NCI-H345 treated with DMSO at 0.1 percent for 48 hours (cell line): Measurements from ENCODE around the gene RFNG.
"Not testable (repeated sequence)": the region's sequence is repeated elsewhere in the genome, so short reads cannot be mapped to it uniquely, and the experiment has no call there.

Experiments used
- DNase-seq: peaks from one replicate; lab custom pipeline; 2025; ENCODE audit not compliant: unreplicated experiment; lab: John Stamatoyannopoulos, UW

The RFNG gene

DNA sequence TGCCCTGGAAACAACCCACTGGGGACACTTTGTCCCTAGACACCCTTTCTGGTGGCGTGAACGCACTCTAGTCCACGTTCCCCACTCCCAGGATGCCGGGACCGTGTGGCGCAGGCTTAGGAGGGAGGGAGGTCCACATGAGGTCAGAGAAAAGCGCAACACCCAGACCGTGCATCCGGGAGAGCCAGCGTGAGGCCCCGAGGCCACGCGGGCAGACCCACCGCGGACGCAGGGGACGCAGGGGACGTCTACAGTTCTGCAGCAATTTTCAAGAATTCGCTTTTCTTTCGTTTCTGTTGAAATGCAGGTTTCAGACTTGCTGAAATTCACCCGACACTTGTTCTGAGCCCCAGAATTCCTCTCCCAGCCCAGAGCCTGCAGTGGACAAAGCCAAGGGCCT lies 4.7 kb downstream of the RFNG start:
- DNase-seq = no peak

DNA sequence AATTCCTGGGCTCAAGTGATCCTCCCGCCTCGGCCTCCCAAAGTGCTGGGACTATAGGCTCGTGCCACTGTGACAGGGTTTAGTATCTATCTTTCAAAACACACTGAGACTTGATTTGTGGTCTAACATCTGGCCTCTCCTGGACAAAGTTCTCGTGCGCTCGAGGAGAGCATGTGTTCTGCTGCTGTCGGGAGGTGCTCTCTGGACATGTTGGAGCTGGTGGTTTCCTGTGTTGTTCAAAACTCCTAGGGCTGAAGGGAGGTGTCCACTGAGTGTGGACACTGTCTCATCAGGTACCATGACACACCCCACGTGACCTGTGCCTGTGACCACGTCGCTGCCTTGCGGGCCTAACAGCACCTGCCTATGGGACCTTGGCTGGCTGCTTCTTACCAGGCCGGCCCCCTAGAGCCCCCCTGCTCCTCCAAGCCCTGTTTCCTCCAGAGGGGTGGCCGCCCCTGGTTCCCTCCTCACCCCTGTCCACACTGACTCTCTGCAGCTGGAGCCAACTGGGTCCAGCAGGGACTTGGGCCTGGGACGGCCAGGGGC lies 5.6 kb downstream of the RFNG start:
- no peak for DNase-seq

DNA sequence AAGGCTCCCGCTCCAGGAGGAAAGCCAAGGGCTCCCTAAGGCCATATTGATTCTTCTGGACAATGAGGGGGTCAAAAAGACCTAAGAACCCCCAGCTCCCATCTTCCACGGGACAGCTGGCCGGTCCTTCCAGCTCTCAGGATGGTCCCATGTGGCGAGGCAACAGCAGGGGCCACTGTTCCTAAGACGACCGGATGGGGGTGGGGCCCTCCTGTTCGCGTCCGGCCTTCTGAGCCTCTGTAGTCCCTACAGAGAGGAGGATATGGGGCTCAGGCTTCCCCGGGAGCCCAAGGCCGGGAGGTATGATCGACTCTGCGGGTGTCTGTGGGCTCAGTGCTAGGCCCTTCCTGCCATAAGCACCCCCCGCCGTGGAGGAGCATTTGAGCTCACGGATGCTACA lies 8.1 kb downstream of the RFNG start:
- no peak for DNase-seq

GRCh38 chr17:82042649-82043048 lies 9.0 kb downstream of the RFNG start:
- no peak for DNase-seq

DNA sequence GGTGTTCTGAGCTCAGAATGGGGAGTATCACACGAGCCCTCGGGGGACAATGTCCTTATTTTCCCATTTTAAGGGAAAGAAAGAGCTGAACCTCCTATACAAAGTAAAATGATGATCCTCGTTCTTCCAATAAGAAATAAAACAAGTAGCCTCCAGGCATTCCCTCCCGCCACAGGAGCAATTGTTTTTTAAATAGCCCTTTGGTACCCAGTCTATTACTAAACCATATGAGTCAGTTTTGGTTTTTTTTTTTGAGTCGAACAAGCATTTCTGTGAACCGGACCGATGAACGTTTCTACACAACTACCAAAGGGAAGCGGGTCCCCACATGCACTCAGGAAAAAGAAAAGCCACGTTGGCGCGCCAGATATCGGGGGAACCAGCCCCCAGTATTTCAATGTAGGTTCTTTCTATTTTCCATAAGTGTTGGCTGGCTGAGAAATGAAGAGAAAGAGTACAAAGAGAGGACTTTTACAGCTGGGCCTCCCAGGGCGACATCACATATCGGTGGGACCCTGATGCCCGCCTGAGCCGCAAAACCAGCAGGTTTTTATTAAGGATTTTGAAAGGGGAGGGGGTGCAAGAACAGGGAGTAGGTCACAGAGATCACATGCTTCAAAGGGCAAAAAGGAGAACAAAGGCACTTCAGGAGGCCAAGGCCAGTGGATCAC lies 10.3 kb downstream of the RFNG start:
- no peak for DNase-seq

DNA sequence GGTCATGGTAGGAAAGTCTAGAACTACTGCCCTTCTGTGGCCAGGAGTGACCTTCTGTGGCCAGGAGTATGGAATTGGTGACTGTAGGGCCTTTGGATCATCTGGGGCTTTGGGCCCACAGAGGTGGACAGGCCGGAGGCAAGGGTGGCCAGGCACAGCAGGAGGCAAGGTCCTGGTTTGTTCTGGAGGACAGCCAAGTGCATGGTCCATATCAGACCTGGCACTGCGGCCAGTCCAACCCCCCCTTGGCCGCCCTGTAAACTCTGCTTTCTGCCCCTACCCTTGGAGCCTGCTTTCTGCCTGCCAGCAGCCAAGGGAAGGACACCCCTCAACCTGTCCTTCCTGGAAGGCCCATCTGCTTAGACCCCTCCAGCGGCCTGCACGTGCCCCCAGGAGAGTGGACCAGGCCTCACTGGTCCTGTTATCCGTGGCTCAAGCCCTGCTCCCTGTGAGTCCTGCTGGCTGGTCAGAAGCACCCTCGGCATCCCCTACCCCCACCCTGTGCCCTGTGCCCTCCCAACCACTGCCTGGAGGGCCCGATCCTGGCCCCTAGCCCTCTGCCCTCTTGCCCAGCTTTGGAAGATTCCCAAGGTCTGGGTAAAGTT lies 11.8 kb downstream of the RFNG start:
- DNase-seq = no peak

- DNase-seq = not testable (repeated sequence)
Measured at GRCh38 chr17:82038796-82039409, 12.7 kb downstream of the RFNG start.

DNA sequence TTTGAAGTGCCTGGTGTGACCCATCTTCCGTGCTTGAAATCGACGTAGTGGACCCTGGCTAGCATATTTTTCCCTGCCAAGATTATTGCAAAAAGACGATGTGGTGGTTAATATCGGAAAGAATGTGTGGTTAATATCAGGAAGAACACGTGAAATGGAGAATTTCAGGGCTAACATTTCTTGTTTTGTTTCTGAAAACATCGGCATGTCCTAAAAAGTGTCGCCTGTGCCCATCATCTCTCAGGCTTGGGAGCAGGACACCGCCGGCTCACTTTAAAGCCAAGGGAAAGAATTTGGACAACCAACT lies 13.8 kb downstream of the RFNG start:
- no peak for DNase-seq

DNA sequence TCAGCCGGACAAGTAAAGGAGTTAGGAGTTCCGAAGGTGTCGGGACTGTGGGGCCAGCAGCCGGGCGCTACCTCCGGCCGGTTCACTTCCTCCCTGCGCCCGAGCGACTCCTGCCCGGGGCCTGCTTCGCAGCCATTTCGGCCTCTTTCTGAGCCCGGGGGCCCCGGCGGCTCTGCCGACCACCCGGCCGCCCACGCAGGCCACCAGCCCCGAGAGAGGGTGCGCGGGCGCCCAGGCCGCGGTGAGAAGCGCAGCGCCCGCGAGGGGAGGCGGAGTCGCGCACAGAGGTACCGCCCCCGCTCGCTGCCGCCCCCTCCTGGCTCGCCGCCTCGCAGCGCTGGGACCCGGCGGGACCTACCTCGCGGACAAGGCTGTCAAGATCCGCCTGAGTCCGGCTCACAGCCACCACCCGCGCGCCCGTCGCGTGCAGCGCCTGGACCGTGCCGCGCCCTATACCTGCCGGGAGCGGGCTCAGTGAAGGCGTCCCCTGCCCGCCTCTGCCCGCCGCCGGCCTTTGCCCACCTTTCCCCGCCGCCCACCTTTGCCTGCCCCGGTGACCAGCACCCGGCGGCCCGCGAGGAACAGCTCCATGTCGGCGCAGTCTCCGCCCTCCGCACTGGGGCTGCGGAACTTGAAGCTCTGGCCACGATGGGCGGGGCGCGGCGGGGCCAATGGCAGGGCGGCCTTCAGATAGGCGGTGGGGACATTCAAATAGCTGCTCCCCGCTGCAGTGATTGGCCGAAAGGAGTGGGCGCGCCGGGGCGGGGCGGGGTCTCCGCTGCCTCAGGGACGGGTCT lies 14.3 kb downstream of the RFNG start, which contains the start of gene DCXR:
TSS of gene DCXR (minus strand) at position 606 of the 797 bp plus-strand sequence. CDS start at position 591, 15 bp downstream.
- peak; percentile 99 for DNase-seq

DNA sequence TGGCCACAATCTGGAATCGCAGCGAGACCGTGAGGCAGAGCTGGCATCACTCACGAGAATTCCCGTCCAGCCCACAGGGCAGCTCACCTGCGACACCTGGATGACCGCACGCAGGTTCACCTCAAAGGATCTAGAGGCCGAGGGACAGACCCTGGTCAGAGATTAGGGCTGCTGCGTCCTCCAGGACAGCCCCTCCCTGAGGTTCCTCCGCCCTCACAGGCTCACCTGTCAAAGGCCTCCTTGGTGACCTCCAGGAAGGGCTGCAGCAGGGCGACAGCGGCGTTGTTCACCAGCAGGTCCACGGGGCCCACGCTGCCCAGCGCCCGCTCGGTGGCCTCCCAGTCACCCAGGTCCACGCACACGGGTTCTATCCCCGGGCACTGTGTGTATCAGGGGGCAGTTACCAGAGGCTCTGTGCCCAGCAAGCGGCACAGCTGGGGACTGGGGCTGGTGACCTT lies 14.9 kb downstream of the RFNG start:
- no peak for DNase-seq

DNA sequence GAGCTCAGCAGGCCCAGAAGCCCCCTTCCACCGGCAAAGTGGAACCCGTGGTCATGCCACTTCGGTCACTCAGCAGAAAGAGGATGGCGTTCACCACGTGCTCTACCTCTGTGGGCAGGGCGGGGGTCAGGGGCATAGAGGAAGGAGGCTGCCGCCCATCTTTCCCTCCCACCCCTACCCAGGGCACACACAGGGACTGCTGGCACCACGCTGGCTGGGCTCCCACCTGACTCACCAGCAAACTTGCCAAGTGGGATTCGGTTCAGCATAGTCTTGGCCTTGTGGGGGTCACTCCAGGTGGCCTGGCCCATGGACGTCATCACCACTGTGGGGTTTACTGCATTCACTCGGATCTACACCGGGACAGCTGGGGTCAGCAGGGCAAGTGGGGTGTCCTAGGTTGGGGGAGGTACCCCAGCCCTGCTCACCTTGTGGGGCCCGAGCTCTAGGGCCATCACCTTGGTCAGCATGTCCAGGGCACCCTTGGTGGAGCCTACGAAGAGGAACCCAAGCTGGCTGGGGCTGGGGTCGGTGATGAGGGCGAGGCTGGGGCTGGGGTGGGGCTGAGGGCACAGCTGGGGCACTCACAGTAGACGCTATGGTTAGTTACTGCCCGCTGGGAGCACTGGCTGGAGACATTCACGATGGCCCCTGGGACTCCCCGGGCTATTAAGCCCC lies 15.5 kb downstream of the RFNG start:
- DNase-seq = no peak

GRCh38 chr17:82035488-82035887 lies 16.1 kb downstream of the RFNG start:
- no peak for DNase-seq

DNA sequence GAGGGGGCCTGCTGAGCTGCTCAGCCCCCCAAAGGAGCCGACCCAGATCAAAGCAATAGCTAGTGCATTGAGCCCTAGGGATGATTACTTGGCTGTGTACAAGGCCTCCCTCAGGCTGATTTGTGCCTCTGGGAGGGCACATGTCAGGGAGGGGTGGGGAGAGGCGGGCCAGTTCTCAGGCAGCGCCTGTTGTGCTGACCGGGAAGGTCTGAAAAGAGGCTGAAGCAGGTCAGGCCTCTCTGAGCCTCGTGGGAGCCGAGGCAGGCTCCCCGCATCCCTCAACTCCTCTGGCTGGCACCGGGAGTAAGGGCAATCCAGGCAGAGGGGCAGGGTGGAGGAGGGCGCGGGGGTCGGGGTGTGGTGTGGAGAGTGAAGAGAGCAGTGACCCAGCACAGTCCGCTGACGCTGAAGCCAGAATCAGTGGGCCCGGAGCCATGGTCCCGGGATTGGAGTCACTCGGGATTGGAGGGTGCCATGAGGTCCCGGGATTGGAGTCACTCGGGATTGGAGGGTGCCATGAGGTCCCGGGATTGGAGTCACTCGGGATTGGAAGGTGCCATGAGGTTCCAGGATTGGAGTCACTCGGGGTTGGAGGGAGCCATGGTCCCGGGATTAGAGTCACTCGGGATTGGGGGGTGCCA lies 17.1 kb downstream of the RFNG start:
- no peak for DNase-seq

- no peak for DNase-seq
Measured at GRCh38 chr17:82033359-82034085, 18.1 kb downstream of the RFNG start.

- DNase-seq = peak; percentile 34
Measured at GRCh38 chr17:82031885-82032627, 19.6 kb downstream of the RFNG start.

DNA sequence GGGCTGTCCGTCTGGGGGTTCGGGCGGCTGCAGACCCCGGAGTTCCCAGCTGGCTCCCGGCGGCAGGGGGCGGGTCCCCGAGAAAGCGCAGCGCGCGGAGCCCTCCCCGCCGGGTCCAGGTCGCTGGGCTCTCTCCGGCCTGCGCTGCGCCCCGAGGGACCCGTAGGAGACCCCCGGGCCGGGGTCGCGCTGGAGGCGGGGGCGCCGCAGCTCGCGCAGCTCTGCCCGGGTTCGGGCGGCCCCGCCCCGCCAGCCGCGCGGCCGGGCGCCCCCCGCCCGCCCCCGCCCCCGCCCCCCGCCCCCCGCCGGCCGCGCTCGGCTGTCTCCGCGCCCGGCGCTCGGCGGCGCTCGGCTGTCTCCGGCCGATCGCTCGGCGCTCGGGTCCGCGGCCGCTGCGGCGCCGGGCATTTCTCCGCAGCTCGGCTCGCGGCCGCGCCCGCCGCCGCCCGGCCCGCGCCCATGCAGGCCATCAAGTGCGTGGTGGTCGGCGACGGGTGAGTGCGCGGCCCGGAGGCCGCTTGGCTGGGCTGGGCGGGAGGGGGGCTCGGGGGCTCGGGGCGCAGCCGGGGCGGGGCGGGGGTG lies 20.2 kb downstream of the RFNG start, which contains the start of gene RAC3:
TSS of gene RAC3 (plus strand) at position 376 of the 582 bp plus-strand sequence. CDS start at position 460, 84 bp downstream.
- DNase-seq = peak; percentile 41

DNA sequence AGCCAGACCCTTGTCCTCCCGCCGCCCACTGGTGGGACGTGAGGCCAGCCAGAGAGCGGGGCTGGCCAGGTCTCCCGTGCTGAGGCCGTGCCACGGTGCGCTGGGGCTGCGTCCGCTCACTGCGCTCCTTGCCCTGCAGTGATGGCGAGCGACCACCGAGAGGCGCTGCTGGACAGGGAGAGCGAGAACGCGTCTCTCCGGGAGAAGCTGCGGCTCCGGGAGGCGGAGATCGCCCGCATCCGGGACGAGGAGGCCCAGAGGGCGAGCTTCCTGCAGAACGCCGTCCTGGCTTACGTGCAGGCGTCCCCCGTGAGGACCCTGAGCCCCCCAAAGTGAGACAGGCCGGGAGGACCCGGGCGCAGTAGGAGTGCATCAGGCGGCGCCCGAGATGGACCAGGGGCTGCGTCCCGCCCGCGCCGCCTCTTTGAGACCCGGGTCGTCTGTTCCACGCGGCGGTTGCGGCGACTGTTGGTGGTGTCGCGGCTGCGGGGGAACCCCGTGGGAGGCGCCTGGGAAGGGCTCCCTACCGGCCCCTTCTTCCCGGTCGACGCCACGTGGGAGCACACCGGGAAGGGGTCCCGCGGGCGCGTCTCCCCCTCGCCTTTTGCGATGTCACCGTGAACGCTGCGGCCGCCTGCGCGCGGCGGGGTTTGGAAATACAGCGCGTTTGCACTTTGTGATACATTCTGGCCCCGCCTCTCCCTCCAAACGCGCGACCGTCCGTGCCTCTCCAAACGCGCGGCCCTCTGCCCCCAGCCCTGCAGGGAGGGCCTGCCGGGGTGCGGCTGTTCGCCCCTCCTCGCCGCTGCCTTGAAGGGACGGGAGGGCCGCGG lies 20.9 kb downstream of the RFNG start:
- DNase-seq = peak; percentile 63
